NCI-H1694 (cell line): ENCODE measurements around the gene LYRM9.
"Not testable (repeated sequence)": the region's sequence is repeated elsewhere in the genome, so short reads cannot be mapped to it uniquely, and the experiment has no call there.

Source experiments
- DNase-seq: peaks from one replicate; lab custom pipeline; 2025; lab: John Stamatoyannopoulos, UW

Gene LYRM9

DNA sequence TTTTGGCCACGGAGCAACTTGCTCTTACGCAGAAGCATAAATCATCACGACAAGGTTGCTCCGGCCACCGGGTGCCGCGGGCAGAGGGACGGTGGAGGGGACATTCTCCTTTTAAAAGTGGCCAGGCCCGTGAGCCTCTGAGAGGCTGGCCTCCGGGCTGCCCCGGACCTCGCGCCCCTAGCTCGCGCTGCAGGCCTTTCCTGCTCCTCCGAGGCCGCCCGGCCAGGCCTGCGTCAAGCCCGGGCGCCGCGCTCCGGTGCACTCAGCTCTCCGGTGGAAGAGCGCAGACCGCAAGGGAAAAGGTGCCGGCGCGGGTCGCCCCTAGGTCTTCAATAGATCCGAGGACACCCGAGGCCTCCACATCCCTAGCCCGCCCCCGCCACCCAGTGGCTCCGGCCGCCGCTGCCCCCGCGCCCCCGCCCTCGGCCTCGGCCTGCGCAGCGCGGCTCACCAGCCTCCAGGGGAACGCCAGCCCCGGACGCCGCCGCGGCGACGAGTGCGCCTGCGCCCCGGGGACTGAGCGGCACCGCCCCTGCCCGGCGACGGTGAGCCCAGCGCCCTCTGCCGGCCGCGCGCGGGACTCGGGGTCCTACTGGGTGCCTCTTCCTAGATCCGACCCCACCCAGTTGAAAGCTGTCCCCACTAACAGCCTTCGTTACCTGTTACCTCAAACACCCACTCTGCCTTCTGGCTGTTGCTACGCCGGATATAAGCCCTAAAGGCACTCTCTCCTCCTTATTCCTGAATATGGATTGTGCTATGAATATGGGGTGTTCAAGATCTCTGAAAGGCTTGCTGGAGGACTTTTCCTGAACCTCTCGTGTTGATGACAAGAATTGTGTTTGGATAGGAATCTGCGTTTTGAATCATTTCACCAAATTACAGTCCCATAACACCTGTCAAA lies at the start of gene LYRM9:
Gene LYRM9, minus strand, starts transcription at position 500 of the 904 bp plus-strand sequence. CDS start 10,671 bp downstream, outside the sequence.
- DNase-seq: peak; percentile 66

DNA sequence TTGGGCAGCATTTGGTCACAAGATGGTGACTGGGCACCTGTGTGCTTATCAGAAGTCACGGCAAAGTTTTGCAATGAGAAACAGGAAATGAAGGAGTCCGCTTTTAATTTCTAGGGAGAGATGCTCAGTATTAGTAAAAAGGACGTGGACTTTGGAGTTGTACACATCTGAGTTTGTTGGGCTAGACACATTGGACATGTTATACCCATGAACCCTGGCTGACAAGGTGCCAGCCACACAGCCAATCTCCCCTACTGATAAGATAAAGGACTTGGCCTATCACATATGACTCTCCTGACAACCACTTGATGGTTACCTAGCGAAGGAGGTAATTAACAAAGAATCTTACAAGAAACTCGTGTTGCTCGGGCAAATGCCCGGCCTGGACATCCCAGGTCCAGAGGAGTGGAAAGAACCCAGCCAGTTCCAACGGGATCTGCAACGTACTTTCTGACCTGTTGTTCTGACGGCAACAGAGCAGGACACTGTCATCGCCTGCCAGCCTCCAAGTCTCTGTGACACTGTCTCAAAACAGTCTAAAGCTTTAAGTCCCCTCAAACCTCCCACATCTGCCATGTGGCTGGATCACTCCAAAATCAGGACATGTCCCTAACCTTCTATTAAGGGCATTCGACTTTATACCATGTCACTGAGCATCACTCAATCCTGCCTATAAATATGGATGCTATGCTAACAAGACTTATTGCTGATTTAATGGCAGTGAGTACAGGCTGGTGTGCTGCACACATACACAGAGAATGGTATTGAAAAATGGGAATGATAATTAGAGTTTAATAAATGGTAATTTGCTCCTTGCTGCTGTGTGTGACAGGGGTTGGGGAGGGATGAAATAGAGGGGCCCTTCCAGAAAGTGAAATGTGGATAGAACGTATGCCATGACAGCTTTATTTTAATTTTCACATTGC lies 47.6 kb upstream of the LYRM9 start:
- no peak for DNase-seq

DNA sequence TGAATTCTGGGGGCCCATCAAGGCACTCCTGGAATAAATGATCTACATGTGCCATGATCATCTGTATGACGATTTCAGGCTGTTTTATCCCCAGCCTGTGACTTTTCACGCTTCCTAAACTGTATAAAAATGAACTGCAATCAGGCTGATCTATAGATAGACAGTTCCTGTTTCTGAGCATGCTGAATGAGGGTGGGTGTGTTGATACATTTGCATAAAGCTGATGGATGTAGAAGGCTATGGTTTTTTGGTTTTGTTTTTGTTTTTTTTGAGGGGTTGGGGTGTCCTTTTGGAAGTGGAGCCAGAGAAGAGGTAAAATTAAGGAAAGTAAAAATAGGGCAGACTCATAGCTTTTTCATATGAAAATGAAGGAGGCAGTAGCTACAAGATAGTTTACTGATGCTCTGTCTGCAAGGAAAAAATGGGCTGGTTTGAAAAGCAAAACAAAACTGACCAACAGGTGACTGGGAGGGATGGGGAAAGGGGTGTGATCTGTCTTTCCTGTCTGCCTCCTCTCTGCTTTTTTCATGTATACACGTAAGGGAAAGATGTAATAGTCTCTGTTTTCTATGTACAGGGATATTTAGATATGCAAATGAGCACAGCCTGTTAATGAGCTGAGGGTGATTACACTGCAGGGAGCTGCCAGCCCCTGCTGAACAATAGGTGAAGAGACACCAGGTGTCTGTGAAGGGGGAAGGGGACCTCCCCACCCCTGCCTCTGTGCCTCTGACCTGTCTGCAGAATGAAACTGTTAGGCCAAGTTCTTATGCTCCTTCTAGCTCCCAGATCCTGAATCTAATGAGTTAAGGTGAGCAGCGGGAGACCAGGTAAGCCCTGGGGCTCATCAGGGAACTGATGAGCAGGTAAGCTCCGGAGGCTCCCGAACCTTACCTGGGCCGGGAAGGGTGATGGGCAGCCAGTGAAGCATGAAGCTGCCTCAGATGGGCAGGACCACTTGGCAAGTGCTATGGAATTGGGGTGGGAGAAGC lies 46.6 kb upstream of the LYRM9 start:
- no peak for DNase-seq

DNA sequence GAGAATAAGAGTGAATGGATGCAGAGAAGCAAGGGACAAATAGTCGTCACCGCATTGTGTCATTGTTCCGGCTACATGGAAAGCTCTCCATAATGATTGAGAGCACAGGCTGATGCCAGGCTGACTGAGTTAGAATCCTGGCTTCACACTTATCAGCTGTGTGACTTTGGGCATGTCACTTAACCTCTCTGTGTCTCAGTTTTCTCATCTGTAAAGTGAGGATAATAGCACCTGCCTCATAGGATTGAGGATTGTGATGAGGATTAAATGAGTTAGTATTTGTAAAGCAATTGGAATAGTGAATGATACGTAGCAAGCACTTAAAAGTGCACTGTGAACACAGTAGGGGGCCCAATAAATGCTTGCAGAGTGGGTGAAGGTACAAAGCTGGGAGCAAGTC lies 45.7 kb upstream of the LYRM9 start:
- DNase-seq: no peak

DNA sequence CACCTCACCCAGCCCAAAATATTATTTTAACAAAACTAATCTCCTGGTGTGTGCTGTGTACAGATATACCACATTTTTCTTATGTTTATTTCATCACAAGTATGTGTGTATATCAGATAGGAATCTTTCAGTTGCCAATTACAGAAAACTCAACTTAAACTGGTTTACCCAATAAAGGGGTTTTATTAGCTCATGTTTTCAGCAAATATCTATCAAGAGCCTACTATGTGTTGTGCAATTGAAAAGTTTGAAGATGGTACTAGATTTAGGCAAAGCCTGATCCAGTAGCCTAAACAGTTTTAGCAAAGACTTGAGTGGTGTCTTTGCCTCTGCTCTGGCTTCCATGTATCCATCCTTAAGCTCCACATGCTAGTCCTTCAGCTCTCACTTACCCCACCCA lies 45.1 kb upstream of the LYRM9 start:
- DNase-seq: no peak

DNA sequence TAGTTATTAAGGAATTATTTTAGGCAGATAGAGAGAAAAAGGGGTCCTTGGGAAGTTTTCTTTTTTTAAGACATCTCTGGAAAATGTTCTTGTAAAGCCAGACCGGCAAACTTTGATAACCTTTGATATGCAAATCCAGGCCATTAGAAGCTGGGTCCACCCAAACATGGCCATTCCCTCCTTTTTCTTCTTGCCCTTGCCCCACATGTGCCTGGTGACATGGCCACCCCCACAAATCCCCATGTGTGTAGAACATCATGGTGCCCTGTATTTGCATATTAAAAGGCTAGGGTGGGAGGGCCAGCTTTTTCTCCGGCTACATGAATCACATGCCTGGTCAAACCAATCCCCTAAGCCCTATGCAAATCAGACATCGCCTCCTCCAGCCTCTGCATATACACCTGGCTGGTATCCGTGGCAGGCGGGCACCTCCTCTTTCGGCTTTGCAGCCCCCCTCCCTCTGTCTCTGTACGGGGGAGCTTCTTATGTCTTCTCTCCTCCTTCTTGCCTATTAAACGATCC lies 43.9 kb upstream of the LYRM9 start:
- DNase-seq: no peak

DNA sequence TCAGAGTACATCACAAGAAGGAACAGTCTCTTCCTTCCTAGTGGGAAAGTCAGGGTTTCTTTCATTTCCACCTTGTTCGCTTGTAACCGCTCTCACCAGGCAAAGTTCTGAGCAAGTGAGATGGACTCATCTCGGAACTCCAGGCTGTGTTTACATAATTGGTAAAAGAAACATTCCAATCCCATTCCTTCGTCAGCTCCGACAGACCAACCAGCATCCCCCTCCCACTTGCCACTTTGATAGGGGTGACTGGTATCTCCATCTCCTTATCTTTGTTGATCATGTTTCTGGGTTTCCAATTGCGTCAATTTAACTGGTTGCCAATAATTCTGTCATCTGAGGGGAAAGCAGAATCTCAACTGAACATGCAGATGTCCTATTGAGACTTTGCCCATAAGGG lies 36.8 kb upstream of the LYRM9 start:
- no peak for DNase-seq

DNA sequence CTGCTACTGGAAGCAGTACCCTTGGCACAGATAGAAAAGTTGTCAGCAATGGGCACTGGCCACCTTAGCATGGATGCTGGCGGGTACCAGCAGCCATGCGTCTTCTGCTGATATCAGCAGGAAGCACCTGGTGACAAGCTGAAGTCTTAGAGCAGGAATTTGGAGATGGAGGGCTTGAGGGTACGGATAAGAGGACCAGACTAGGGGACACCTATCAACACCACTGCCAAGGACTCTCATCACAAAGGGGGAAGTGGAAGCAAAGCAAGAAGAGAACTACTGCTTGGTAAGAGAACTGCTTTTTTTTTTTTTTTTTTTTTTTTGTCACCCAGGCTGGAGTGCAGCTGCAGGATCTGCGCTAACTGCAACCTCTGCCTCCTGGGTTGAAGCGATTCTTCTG lies 35.4 kb upstream of the LYRM9 start:
- no peak for DNase-seq

DNA sequence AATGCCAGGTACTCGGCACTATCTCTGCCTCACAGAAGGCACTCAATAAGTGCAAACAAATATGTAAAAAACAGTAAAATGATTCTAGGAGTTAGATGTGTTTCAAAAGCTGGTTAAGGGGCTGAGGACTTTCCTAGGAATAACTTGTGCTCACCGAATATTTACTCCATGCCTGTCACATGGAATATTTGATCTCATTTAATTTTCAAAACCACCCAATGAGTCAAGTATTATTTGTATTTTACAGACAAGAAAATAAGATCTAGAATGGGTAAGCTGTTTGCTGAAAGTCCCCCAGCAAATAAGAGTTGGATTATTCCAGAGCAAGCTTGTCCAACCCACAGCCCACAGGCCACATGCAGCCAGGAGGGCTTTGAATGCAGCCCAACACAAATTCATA lies 34.6 kb upstream of the LYRM9 start:
- DNase-seq: no peak

DNA sequence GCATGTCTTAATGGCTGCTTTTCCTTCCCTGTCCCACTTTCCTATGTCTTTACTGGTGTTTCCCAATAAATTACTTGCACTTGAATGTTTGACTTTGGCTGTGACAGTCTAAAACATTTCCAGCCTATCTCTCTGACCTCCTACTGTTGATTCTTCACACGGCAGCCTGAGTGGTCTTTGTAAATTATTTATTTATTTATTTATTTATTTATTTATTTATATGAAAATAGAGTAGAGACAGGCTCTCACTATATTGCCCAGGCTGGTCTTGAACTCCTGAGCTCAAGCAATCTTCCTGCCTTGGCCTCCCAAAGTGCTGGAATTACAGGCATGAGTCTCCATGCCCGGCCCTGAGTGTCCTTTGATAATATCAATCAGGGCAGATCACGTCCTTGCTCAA lies 28.4 kb upstream of the LYRM9 start:
- no peak for DNase-seq

DNA sequence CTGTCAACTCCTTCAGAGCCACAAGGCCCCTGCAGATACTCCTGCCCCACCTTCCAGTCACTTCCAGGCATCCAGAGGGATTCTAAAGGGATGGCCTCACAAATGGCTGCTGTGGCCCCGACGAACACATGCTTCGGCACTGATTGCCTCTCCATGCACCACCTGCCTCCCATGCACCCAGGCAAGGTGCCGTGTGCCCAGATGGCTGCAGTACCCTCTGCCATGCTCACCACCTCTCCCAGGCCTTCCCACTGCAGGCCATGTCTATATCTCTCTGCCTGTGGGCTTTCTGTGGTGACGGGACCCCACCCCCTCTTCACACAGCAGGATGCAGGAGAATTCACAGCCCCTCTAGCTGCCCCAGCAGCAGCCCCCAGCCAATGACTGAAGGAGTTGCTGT lies 27.9 kb upstream of the LYRM9 start:
- DNase-seq: no peak

DNA sequence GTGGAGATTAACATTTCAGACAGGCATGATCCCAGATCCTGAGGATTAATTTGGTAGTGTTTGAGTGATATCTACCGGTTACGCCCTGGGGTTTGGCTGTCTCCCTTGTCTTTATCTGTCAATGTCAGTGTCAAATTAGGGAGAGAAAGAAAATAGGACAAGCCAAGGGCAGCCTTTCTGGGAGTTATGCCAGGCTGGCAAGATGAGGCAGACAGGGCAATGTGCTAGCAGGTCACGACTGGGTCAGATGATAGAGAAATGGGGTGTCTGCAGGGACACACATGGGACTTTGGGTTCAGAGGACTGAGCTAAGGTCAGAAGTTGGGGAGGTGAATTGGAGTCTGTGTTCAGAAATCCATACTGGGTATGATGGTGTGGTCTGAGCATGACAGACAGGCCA lies 27.4 kb upstream of the LYRM9 start:
- DNase-seq: no peak

DNA sequence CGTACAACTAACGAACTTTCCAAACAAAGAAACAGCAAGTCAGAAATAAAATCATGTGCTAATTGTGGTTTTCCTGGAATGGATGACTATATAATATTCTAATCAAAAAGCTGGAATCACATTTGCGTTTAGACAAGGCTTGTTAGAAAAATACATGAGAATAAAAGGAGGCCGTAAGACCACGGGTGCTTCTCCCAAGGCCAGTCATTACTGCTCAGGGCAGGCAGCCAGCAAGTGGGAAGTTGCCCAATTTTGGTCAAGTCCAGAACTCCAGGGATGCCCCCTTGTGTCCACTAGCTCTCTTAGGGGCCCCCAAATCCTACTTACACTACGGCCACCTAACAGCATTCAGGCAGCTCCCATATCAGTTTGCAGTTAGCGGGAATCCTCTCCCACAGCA lies 25.9 kb upstream of the LYRM9 start:
- no peak for DNase-seq

DNA sequence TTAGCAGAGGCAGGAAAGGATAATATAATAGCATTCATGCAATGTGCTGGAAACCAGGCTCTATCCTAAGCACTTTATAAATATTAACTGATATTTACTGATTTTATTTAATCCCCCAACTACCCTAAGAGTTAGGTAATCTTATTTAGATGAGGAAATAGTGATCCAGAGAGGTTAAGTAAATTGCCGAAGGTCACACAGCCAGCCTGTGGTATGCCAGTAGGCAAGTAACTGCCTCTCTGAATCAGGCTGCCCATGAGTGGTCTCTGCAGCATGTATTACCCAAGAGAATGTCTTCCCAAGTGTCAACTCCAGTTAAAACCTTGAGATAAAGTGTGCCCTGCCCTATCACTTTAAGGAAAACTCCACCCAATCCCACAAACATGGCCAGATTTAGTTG lies 25.3 kb upstream of the LYRM9 start:
- DNase-seq: no peak

DNA sequence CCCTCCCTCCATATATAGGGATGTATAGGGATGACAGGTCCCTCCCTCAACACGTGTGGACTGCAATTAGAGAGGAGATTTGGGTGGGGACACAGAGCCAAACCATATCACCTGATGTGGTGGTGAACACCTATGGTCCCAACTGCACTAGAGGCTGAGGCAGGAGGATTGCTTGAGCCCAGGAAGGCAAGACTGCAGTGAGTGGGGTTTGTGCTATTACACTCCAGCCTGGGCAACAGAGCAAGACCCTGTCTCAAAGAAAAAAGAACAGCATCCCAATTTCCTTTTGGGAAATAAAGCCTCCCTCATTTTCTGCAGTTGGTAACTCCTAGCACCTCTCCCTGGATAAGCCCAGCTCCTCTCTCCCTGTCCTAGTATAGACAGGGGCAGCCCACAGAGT lies 23.8 kb upstream of the LYRM9 start:
- no peak for DNase-seq

DNA sequence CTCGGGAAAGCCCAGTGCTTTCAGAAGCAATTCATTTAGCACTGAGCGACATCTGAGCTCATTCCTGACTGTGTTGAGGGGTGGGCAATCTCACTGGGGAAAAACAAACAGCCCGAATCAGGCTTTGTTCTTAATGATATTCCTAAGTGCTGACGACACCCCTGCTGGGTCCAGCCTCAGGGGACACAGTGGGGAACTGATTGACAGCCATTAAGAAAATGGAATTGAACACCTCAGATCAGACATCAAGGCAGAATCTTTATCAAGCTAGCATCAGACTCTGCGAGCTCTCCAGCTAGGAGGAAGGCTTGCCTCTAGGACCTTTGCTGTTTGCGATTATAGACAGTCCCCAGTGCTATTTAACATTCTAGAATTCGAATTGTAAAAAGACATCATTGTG lies 22.5 kb upstream of the LYRM9 start:
- no peak for DNase-seq

DNA sequence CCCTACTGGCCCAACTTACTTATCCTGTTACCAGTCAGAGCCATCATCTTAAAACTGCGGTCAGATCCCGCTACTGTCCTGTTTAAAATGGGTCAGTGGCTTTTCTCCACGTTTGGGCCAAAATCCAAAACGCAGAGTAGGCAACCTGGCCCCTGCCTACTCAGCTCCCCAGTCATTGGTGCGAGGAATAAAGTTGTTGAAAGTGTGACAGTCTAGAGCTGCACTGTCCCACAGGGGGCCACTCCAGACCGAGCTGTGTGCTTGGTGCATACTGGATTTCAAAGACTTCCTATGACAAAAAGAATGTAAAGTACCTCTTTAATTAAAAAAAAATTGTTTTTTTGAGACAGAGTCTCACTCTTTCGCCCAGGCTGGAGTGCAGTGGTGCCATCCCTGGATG lies 21.2 kb upstream of the LYRM9 start:
- no peak for DNase-seq

DNA sequence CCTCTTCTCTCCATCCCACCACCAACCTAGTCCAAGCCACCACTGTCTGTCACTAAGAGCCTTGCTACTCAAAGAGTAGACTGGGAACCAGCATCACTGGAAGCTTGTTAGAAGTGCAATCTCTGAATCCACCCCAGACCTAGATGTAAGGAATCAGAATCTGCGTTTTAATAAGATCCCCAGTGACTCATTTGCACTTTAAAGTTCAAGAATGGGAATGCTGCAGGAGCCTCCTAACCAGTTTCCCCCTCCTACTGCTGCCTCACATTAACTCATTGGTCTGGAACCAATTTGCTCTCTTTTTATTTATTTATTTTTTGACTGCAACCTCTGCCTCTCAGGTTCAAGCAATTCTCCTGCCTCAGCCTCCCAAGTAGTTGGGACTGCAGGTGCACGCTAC lies 19.8 kb upstream of the LYRM9 start:
- no peak for DNase-seq

DNA sequence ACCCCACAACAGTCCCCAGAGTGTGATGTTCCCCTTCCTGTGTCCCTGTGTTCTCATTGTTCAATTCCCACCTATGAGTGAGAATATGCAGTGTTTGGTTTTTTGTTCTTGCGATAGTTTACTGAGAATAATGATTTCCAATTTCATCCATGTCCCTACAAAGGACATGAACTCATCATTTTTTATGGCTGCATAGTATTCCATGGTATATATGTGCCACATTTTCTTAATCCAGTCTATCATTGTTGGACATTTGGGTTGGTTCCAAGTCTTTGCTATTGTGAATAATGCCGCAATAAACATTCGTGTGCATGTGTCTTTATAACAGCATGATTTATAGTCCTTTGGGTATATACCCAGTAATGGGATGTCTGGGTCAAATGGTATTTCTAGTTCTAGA lies 19.1 kb upstream of the LYRM9 start:
- not testable (repeated sequence) for DNase-seq

DNA sequence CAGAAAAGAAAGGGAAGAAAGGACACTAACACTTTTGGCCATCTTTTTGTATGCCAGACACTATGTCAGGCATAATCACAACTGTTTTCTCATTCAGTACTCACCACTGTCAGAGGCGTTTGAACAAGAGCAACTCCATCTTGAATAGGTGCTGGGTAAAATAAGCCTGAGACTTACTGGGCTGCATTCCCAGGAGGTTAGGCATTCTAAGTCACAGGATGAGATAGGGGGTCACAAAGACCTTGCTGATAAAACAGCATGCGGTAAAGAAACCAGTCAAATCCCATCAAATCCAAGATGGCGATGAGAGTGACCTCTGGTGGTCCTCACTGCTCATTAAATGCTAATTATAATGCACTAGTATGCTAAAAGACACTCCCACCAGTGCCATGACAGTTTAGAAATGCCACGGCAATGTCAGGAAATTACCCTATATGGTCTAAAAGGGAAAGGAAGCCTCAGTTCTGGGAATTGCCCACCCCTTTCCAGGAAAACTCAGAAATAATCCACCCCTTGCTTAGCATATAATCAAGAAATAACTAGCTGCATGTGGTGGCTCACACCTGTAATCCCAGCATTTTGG lies 14.9 kb upstream of the LYRM9 start:
- DNase-seq: no peak

DNA sequence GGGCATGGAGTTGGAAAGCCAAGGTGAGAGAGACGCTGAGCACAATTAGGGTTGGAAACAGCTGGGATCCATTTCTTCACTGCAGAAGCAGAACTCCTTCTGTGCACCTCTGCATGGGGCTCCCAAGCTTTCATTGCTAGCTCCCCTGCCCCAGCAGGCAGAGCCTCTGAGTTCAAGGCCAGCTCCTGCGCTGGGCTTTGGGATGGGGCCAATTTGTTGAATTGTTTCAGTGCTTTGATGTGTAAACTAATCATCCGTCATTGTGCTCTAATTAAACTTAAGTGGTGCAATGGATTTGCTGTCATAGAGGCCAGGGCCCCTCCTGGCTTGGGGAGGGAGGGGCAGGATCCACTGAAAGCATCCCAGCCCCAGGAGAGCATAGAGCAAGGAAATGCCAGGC lies 13.5 kb upstream of the LYRM9 start:
- DNase-seq: no peak
